ENCODE results near the gene KIF3B.

The KIF3B gene

GRCh38 chr20:32359633-32360332, 82.3 kb downstream of the KIF3B start:
- TF ChIP-seq, protein P1, sequence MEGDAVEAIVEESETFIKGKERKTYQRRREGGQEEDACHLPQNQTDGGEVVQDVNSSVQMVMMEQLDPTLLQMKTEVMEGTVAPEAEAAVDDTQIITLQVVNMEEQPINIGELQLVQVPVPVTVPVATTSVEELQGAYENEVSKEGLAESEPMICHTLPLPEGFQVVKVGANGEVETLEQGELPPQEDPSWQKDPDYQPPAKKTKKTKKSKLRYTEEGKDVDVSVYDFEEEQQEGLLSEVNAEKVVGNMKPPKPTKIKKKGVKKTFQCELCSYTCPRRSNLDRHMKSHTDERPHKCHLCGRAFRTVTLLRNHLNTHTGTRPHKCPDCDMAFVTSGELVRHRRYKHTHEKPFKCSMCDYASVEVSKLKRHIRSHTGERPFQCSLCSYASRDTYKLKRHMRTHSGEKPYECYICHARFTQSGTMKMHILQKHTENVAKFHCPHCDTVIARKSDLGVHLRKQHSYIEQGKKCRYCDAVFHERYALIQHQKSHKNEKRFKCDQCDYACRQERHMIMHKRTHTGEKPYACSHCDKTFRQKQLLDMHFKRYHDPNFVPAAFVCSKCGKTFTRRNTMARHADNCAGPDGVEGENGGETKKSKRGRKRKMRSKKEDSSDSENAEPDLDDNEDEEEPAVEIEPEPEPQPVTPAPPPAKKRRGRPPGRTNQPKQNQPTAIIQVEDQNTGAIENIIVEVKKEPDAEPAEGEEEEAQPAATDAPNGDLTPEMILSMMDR (IDR thresholded peaks at IDR 0.05; ENCODE audit: extremely low read depth, missing control alignments) = no peak
- DNase-seq (ENCODE audit: low spot score) = no peak

DNA sequence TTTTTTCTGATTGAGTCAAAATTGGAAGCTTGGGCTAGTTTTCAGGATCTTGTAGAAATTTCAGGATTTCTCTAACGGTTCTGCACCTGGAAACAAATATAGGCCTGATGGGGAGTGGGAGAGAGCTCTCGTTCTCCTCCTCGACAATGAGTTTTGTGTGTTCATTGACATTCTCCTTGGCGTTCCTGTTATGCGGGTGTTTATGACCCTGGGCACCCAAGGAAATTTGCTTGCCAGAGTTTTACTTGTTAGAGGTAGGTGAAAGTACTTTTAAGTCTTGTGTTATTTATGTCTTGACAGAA, 82.8 kb downstream of the KIF3B start:
- no peak for DNase-seq (ENCODE audit: low spot score)

DNA sequence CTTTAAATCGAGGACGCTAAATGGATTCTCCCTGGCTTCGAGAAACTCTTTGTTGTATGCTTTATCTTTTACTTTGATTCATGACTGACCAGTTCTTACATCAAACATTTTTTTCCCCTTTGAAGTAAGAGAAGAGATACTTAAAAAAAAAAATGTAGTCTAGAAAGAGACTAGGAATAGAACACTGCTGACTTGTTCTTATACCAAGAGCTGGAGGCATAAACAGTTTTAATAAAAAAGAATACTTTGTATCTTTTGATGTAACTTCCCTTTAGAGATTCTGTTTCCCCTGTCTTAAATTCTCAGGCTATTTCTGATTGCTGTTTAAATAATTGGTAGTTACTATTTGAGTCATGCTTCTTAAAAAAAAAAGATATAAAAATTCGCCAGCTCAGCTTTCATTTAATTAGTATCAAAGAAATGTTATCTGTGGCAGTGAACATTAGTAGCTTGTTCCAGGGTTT, 85.5 kb downstream of the KIF3B start:
- no peak for DNase-seq (ENCODE audit: low spot score)
- TF ChIP-seq, protein P1 (IDR thresholded peaks at IDR 0.05; ENCODE audit: extremely low read depth, missing control alignments) = no peak

More for the DNA sequence above, 82.8 kb downstream of the KIF3B start:
- TF ChIP-seq, protein P1 (IDR thresholded peaks at IDR 0.05; ENCODE audit: extremely low read depth, missing control alignments) = no peak

- no peak for DNase-seq (ENCODE audit: low spot score)
Measured at GRCh38 chr20:32363492-32363891, 86.0 kb downstream of the KIF3B start.

GRCh38 chr20:32364554-32365208, 87.2 kb downstream of the KIF3B start:
- TF ChIP-seq, protein P1 (IDR thresholded peaks at IDR 0.05; ENCODE audit: extremely low read depth, missing control alignments) = no peak
- DNase-seq (ENCODE audit: low spot score) = no peak

More at GRCh38 chr20:32363492-32363891, 86.0 kb downstream of the KIF3B start:
- TF ChIP-seq, protein P1 (IDR thresholded peaks at IDR 0.05; ENCODE audit: extremely low read depth, missing control alignments) = no peak

DNA sequence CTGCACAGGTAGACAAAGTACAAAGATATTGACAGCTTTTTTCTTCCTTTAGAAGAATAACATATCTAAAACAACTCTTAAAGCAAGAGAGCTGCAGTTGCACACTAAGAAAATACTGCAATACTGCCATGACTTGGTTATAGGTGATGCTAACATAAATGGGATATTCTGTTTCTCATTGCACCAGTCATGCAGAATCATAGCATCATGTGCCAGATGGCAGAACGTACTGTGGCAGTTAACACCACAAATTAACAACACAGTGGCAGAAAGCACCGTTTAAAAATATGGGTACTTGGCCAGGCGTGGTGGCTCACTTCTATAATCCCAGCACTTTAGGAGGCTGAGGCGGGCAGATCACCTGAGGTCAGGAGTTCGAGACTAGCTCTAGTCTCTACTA, 88.1 kb downstream of the KIF3B start:
- DNase-seq (ENCODE audit: low spot score) = no peak
- TF ChIP-seq, protein P1 (IDR thresholded peaks at IDR 0.05; ENCODE audit: extremely low read depth, missing control alignments) = no peak

DNA sequence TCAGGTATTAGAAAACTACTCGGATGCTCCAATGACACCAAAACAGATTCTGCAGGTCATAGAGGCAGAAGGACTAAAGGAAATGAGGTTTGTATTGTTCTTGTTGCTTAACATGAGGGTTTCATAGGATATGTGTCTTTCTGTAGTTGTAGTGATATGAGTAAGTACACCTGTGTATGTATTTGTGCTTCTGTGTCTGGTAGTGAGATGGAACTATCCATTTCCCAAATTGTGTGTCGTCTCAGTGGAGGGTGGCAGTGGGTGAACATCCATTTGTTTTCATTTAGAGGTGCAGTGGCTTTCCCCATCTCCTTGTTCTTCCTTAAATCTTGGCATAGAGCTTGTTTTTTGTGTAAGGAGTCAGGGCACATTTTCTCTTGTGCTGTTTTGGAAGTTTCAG, 88.9 kb downstream of the KIF3B start:
- TF ChIP-seq, protein P1 (IDR thresholded peaks at IDR 0.05; ENCODE audit: extremely low read depth, missing control alignments) = no peak
- DNase-seq (ENCODE audit: low spot score) = no peak
